HEK293T (cell line): ENCODE results near the gene TNK1.

ENCODE experiments used
- CTCF ChIA-PET: fragments of 350-600 bp; formaldehyde crosslinking; extraction: SDS; loops from one replicate; lab custom pipeline; 2021; ENCODE audit warnings: antibody characterized with exemption, inconsistent platforms; lab: Yijun Ruan, JAX
- POLR2A ChIA-PET: fragments of 350-600 bp; formaldehyde crosslinking; extraction: SDS; loops from one replicate; lab custom pipeline; 2020; ENCODE audit warnings: antibody characterized with exemption, inconsistent platforms; lab: Yijun Ruan, JAX
- DNase-seq: peaks from one replicate; pipeline ENCODE4 v3.0.0; 2012; ENCODE audit warnings: mixed read lengths; ENCODE audit errors: extremely low spot score
- ARNT ChIP-seq: fragments of 450-650 bp; IDR thresholded peaks from 2 replicates; pipeline ENCODE4 v1.6.1; 2017; ENCODE audit warnings: mild to moderate bottlenecking
- BHLHE40 ChIP-seq: fragments of 450-650 bp; IDR thresholded peaks from 2 replicates; pipeline ENCODE4 v1.6.1; 2016; ENCODE audit warnings: mild to moderate bottlenecking, moderate library complexity, borderline replicate concordance
- CTBP1 ChIP-seq: fragments of 450-650 bp; IDR thresholded peaks from 2 replicates; pipeline ENCODE4 v1.6.1; 2016; ENCODE audit warnings: borderline replicate concordance
- ELF4 ChIP-seq: fragments of 450-650 bp; IDR thresholded peaks from 2 replicates; pipeline ENCODE4 v1.6.1; 2017; ENCODE audit warnings: antibody characterized with exemption
- FOXA1 ChIP-seq: fragments of 450-650 bp; IDR thresholded peaks from 2 replicates; pipeline ENCODE4 v1.6.1; 2016; ENCODE audit warnings: mild to moderate bottlenecking
- FOXK2 ChIP-seq: fragments of 450-650 bp; IDR thresholded peaks from 2 replicates; pipeline ENCODE4 v1.6.1; 2016; ENCODE audit warnings: mild to moderate bottlenecking
- FOXM1 ChIP-seq: fragments of 450-650 bp; IDR thresholded peaks from 2 replicates; pipeline ENCODE4 v1.6.1; 2017; ENCODE audit warnings: mild to moderate bottlenecking, borderline replicate concordance
- HDGF ChIP-seq: fragments of 450-650 bp; IDR thresholded peaks from 2 replicates; pipeline ENCODE4 v1.6.1; 2017; ENCODE audit warnings: antibody characterized with exemption, borderline replicate concordance
- L3MBTL2 ChIP-seq: fragments of 450-650 bp; conservative IDR thresholded peaks from 2 replicates; pipeline ENCODE4 v1.6.1; 2016; ENCODE audit warnings: mild to moderate bottlenecking
- LEF1 ChIP-seq: fragments of 450-650 bp; IDR thresholded peaks from 2 replicates; pipeline ENCODE4 v1.6.1; 2017; ENCODE audit warnings: mild to moderate bottlenecking, borderline replicate concordance
- NFRKB ChIP-seq: fragments of 450-650 bp; IDR thresholded peaks from 2 replicates; pipeline ENCODE4 v1.6.1; 2016; ENCODE audit warnings: mild to moderate bottlenecking, moderate library complexity
- SP1 ChIP-seq: fragments of 450-650 bp; IDR thresholded peaks from 2 replicates; pipeline ENCODE4 v1.6.1; 2017
- SUZ12 ChIP-seq: fragments of 450-650 bp; IDR thresholded peaks from 2 replicates; pipeline ENCODE4 v1.6.1; 2016; ENCODE audit warnings: mild to moderate bottlenecking
- TARDBP ChIP-seq: fragments of 450-650 bp; IDR thresholded peaks from 2 replicates; pipeline ENCODE4 v1.6.1; 2016
- ZNF384 ChIP-seq: fragments of 450-650 bp; IDR thresholded peaks from 2 replicates; pipeline ENCODE4 v1.6.1; 2016
- TF ChIP-seq, protein P1 (sequence below): fragments of 450-650 bp; IDR thresholded peaks from 2 replicates; pipeline ENCODE4 v1.6.1; 2016

TNK1 gene

DNA sequence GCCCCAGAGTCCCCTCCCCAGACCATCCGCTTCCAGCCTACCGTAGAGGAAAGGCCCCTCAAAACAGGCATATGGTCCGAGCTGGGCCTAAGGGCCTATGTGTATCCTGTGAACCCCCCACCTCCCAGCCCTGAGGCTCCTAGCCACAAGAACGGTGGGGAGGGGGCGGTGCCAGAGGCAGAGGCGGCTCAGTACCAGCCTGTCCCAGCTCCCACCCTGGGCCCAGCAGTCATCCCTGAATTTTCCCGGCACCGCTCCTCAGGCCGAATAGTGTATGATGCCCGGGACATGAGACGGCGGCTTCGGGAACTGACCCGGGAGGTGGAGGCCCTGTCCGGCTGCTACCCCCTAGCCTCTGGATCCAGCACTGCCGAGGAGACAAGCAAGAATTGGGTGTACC is 40.3 kb downstream of the TNK1 start:
- CTCF ChIA-PET: no interaction called here

DNA sequence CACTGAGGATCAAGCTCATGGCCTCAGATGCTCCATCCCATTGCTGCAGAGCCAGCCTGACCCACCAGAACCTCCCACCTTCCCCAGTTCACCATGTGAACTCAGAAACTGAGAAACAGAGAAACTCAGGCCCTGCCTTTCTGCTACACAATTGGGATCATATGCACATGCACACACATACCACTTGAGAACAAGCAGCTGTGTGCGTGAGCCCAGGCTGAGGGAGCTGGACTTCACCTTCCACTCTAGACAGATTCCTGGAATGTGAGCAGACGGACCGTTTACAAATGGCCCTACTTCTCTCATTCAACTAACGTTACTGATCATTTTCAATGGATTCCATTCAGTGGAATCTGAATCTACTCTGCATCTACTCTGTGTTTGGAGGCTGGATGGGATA is 42.8 kb downstream of the TNK1 start:
- TF ChIP-seq CTBP1 (no peak), ARNT (no peak), SUZ12 (no peak), LEF1 (no peak), TARDBP (no peak)
- TF ChIP-seq, protein P1, sequence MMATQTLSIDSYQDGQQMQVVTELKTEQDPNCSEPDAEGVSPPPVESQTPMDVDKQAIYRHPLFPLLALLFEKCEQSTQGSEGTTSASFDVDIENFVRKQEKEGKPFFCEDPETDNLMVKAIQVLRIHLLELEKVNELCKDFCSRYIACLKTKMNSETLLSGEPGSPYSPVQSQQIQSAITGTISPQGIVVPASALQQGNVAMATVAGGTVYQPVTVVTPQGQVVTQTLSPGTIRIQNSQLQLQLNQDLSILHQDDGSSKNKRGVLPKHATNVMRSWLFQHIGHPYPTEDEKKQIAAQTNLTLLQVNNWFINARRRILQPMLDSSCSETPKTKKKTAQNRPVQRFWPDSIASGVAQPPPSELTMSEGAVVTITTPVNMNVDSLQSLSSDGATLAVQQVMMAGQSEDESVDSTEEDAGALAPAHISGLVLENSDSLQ: no peak
- ChIA-PET CTCF (interaction anchor here (0.7 kb wide), 1 partner anchor 50 kb away, joined by 3 read pairs; no protein-coding TSS in a partner anchor), POLR2A (no interaction called here)
- DNase-seq: no peak

More for the DNA sequence above, 40.3 kb downstream of the TNK1 start:
- POLR2A ChIA-PET: interaction anchor here (1.2 kb wide), 1 partner anchor 17 kb away, joined by 4 read pairs; the partner anchor contains the start of gene TMEM256
- no peak for TF ChIP-seq TARDBP
- no peak for TF ChIP-seq FOXK2
- no peak for TF ChIP-seq FOXM1
- TF ChIP-seq BHLHE40: no peak
- no peak for TF ChIP-seq NFRKB
- TF ChIP-seq SP1: no peak
- no peak for TF ChIP-seq LEF1
- no peak for TF ChIP-seq L3MBTL2
- no peak for TF ChIP-seq ELF4
- no peak for TF ChIP-seq FOXA1
- no peak for TF ChIP-seq HDGF
- no peak for TF ChIP-seq SUZ12
- TF ChIP-seq, protein P1: no peak
- no peak for TF ChIP-seq ZNF384
- TF ChIP-seq CTBP1: no peak
- no peak for TF ChIP-seq ARNT
- no peak for DNase-seq

DNA sequence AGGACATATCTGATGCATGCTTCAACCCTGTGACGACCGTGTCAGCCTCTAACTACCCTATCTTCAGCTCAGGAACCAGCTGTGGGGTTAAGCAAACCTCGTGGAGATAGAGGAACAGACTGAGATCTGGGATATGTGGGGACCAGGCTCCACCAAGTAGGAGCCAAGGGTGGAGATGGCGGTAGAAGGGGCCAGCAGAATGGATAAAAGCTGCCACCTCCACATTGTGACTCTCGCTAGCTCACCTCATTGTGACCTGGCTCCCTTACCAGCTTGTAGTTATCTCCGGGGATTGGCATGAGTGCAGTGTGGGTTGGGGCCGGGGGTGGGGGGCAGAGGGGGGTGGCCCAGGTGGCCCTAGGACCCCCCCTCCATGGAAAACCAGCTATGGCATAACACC is 44.4 kb downstream of the TNK1 start, which contains the start of gene SPEM2:
Gene SPEM2, plus strand, starts transcription at position 301 of the 400 bp plus-strand sequence. Its CDS starts 73 bp downstream, at position 374.
- ChIA-PET CTCF (interaction anchor here (0.6 kb wide), 1 partner anchor 1593 kb away, joined by 3 read pairs; no protein-coding TSS in a partner anchor), POLR2A (interaction anchor here (0.9 kb wide), 1 partner anchor 19 kb away, joined by 3 read pairs; no protein-coding TSS in a partner anchor)

DNA sequence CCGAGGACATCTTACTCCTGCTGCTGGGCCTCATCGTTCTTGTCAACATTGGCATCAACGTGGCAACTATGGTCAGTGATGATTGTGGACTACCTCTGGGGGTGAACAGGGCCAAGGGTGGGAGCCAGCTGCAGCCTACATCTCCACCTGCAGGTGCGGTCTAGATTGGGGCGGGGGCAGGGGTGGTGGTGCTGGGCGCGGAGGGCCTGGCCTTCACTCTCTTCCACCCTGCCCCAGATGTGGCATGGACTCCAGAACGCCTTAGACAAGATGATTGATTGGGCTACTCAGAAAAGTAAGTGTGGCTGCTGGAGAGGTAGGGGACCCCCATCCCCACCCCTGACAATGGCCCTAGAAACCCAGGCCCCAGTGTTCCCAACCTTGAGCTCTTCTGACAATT is 44.9 kb downstream of the TNK1 start:
- TF ChIP-seq ELF4 (no peak), FOXA1 (no peak), ZNF384 (no peak), ARNT (no peak), NFRKB (no peak), CTBP1 (no peak), L3MBTL2 (no peak), TARDBP (no peak), FOXM1 (no peak), SUZ12 (no peak), BHLHE40 (no peak), LEF1 (no peak), FOXK2 (no peak), SP1 (no peak), HDGF (no peak)
- TF ChIP-seq, protein P1: no peak
- no peak for DNase-seq
- POLR2A ChIA-PET: interaction anchor here (0.9 kb wide), 1 partner anchor 18 kb away, joined by 3 read pairs; no protein-coding TSS in a partner anchor
- CTCF ChIA-PET: interaction anchor here (0.6 kb wide), 1 partner anchor 1593 kb away, joined by 3 read pairs; no protein-coding TSS in a partner anchor

More for the DNA sequence above, 44.4 kb downstream of the TNK1 start, which contains the start of gene SPEM2:
- TF ChIP-seq L3MBTL2 (no peak), FOXA1 (no peak), ELF4 (no peak), NFRKB (no peak), CTBP1 (no peak), LEF1 (no peak), SP1 (no peak)
- TF ChIP-seq, protein P1: no peak
- DNase-seq: no peak

DNA sequence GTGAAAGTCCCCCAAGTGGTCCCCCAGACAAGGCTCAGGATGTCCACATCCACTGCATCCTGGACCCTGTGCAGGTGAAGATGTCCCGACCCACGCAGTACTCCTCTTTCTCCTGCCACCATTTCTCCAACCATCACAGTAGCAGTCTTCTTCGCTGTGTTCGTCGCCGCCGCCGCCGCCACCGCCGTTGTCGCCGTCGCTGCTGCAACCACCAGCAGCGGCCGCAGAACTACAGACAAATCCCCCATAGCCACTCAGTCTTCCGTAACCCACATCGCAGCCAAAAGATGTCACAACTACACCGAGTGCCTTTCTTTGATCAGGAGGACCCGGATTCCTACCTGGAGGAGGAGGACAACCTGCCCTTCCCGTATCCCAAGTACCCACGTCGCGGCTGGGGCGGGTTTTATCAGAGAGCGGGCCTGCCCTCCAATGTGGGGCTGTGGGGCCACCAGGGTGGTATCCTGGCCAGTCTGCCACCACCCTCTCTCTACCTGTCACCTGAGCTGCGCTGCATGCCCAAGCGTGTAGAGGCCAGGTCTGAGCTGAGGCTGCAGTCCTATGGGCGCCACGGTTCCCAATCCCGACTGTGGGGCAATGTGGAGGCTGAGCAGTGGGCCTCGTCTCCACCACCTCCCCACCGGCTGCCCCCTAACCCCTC is 45.4 kb downstream of the TNK1 start:
- no peak for DNase-seq
- ChIA-PET POLR2A (no interaction called here), CTCF (interaction anchor here (0.6 kb wide), 1 partner anchor 1592 kb away, joined by 3 read pairs; no protein-coding TSS in a partner anchor)
- TF ChIP-seq NFRKB (no peak), HDGF (no peak), LEF1 (no peak), BHLHE40 (no peak)
- TF ChIP-seq, protein P1: no peak
